ENCODE measurements around the gene E2F4.

- TF ChIP-seq, protein P1, sequence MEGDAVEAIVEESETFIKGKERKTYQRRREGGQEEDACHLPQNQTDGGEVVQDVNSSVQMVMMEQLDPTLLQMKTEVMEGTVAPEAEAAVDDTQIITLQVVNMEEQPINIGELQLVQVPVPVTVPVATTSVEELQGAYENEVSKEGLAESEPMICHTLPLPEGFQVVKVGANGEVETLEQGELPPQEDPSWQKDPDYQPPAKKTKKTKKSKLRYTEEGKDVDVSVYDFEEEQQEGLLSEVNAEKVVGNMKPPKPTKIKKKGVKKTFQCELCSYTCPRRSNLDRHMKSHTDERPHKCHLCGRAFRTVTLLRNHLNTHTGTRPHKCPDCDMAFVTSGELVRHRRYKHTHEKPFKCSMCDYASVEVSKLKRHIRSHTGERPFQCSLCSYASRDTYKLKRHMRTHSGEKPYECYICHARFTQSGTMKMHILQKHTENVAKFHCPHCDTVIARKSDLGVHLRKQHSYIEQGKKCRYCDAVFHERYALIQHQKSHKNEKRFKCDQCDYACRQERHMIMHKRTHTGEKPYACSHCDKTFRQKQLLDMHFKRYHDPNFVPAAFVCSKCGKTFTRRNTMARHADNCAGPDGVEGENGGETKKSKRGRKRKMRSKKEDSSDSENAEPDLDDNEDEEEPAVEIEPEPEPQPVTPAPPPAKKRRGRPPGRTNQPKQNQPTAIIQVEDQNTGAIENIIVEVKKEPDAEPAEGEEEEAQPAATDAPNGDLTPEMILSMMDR (IDR thresholded peaks at IDR 0.05) = no peak
- TF ChIP-seq POLR2AphosphoS5 (IDR thresholded peaks at IDR 0.05; ENCODE audit: insufficient read depth in 1 of 2, low read depth in 1 of 2) (no peak), POLR2A (IDR thresholded peaks at IDR 0.05) (no peak)
These were observed 33.0 kb upstream of the E2F4 start for GRCh38 chr16:67158637-67159600.
